ENCODE data around the gene IQSEC3. TPM values are rescaled to one million over a fixed set of nuclear protein-coding genes. Genes with fewer than 3 reads are reported as not detected.

The IQSEC3 gene
- total RNA-seq, 1 experiment from 2014 or later: 0.55 TPM

GRCh38 chr12:22190-22529, 44.4 kb upstream of the IQSEC3 start:
- Histone ChIP-seq H4K8ac (replicated peaks; ENCODE audit: insufficient read length, low read depth, low read length) (no peak overlapping the region), H3K27ac (ENCODE audit: insufficient read length, low read depth, low read length) (no peak overlapping the region), H2BK12ac (ENCODE audit: insufficient read length, low read depth, low read length) (no peak overlapping the region), H3K79me1 (ENCODE audit: insufficient read depth, low read depth, low read length, poor library complexity, severe bottlenecking) (no peaks in the 10 kb centered on the region), H3K9ac (ENCODE audit: extremely low read depth, insufficient read length, low read length) (no peak overlapping the region), H2BK120ac (ENCODE audit: low read depth, low read length, poor library complexity, severe bottlenecking) (no peak overlapping the region), H4K91ac (ENCODE audit: insufficient read length, low read depth, low read length) (no peak overlapping the region), H3K56ac (ENCODE audit: insufficient read length, low read depth, low read length) (no peak overlapping the region), H3K18ac (ENCODE audit: insufficient read length, low read depth, low read length) (no peak overlapping the region), H4K5ac (ENCODE audit: insufficient read length, low read depth, low read length) (no peak overlapping the region), H3T11ph (ENCODE audit: low read length) (no peak overlapping the region), H2BK15ac (ENCODE audit: low read depth, low read length) (no peak overlapping the region), H3K27me3 (ENCODE audit: insufficient read depth, low read length) (no peaks in the 10 kb centered on the region), H4K20me1 (ENCODE audit: control insufficient read depth, insufficient read depth, insufficient read length) (no peaks in the 10 kb centered on the region), H3K4me1 (ENCODE audit: insufficient read depth, low read length) (no peaks in the 10 kb centered on the region), H3K9me3 (ENCODE audit: control insufficient read depth, low read depth, low read length) (no peaks in the 10 kb centered on the region), H3K14ac (ENCODE audit: insufficient read depth, low read length) (no peak overlapping the region), H2AK5ac (ENCODE audit: insufficient read length, low read length) (no peak overlapping the region), H2BK5ac (ENCODE audit: insufficient read length, low read length) (no peak overlapping the region), H3K79me2 (ENCODE audit: insufficient read depth, low read length) (no peaks in the 10 kb centered on the region), H3K23me2 (ENCODE audit: insufficient read length, low read depth, low read length, poor library complexity, severe bottlenecking) (no peaks in the 10 kb centered on the region), H2BK20ac (ENCODE audit: low read depth, low read length, poor library complexity, severe bottlenecking) (no peak overlapping the region), H3K4me2 (ENCODE audit: insufficient read depth, insufficient read length, low read length) (no peak overlapping the region), H2AFZ (ENCODE audit: low read length) (no peak overlapping the region), H3K4ac (ENCODE audit: low read depth, low read length) (no peak overlapping the region), H3K23ac (ENCODE audit: insufficient read length, low read depth, low read length) (no peak overlapping the region)
- Mint-ChIP-seq H3K4me1 (no peaks in the 10 kb centered on the region), H3K4me3 (no peak overlapping the region), H3K27me3 (ENCODE audit: low read depth) (no peaks in the 10 kb centered on the region), H3K9me3 (no peaks in the 10 kb centered on the region), H3K36me3 (ENCODE audit: insufficient read depth in 1 of 3, low read depth in 3 of 3) (peaks cover 8 to 19% (median 12%) of the 10 kb centered on the region in 3 experiments; a peak in 6 of 7 replicates), H3K27ac (peak overlapping the region in 1 of 3 experiments; percentile 41; a peak in 1 of 7 replicates)
- no CpG with 5 or more reads among the region's 4 CpGs for WGBS (ENCODE audit: extremely low coverage, insufficient read length, low lambda C conversion rate)
- DNase-seq: no peak
- TF ChIP-seq CTCF (conservative IDR thresholded peaks at IDR 0.05): peak; percentile 39; the same call in 1 of the 3 replicates

All from H9 (cell line).